ENCODE results near the gene SNX30.

The SNX30 gene

DNA sequence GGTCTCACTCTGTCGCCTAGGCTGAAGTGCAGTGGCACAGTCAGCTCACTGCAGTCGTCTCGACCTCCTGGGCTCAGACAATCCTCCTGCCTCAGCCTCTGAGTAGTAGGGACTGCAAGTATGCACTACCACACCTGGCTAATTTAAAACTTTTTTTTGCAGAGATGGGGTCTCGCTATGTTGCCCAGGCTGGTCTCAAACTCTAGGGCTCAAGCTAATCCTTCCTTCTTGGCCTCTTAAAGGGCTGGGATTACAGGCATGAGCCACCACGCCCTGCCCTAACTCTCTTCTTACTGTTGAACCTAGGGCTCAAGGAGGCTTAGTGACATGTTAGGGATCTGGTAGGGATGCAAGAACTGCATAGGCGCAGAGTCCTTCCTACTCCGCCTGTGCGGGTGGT is 65.3 kb downstream of the SNX30 start:
- TF ChIP-seq CTCF (IDR thresholded peaks at IDR 0.05; ENCODE audit: insufficient read depth, low read depth, low read length, missing control alignments), result no peak
- no peak for DNase-seq (ENCODE audit: low read depth)
- no peak overlapping the region for H3K4me3 ChIP-seq (ENCODE audit: low read depth, low read length)

DNA sequence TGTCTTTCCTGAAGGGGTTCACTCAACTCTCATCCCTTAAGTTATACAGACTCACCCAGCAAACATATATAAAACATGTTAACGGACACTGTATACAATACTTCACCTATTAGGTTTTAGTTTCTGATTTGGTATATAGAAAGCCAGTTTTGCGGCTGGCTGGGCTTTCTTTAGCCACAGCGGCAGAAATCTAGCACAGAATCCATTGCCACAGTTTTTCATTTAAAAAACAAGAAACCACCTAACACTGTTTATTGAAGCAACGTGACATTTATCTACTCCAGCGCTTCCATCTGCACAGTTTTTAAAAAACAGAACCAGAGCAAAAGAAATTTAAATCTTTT is 67.3 kb downstream of the SNX30 start:
- DNase-seq (ENCODE audit: low read depth), result no peak
- TF ChIP-seq CTCF (IDR thresholded peaks at IDR 0.05; ENCODE audit: insufficient read depth, low read depth, low read length, missing control alignments), result no peak
- no peak overlapping the region for H3K4me3 ChIP-seq (ENCODE audit: low read depth, low read length)

GRCh38 chr9:112819635-112820496 is 69.3 kb downstream of the SNX30 start:
- H3K4me3 ChIP-seq (ENCODE audit: low read depth, low read length), result no peak overlapping the region
- peak; percentile 61 for DNase-seq (ENCODE audit: low read depth)
- peak; percentile 69 for TF ChIP-seq CTCF (IDR thresholded peaks at IDR 0.05; ENCODE audit: insufficient read depth, low read depth, low read length, missing control alignments)

GRCh38 chr9:112820881-112821280 is 70.3 kb downstream of the SNX30 start:
- TF ChIP-seq CTCF (IDR thresholded peaks at IDR 0.05; ENCODE audit: insufficient read depth, low read depth, low read length, missing control alignments), result no peak
- no peak for DNase-seq (ENCODE audit: low read depth)
- H3K4me3 ChIP-seq (ENCODE audit: low read depth, low read length), result no peak overlapping the region

DNA sequence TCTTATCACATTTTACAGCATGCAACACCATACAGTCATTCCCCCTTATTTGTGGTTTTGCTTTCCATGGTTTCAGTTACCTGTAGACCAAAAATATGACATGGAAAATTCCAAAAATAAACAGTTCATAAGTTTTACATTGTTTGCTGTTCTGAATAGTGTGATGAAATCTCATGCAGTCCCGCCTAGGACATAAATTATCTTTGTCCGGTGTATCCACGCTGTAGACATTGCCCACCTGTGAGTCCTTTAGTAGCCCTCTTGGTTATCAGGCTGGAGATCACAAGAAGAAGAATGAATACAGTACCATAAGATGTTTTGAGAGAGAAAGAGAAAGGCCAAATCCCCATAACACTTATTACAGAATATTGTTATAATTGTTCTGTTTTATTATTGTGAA is 72.1 kb downstream of the SNX30 start:
- TF ChIP-seq CTCF (IDR thresholded peaks at IDR 0.05; ENCODE audit: insufficient read depth, low read depth, low read length, missing control alignments), result no peak
- H3K4me3 ChIP-seq (ENCODE audit: low read depth, low read length), result no peak overlapping the region
- no peak for DNase-seq (ENCODE audit: low read depth)

GRCh38 chr9:112823257-112823656 is 72.7 kb downstream of the SNX30 start:
- DNase-seq (ENCODE audit: low read depth), result no peak
- H3K4me3 ChIP-seq (ENCODE audit: low read depth, low read length), result no peak overlapping the region

More at GRCh38 chr9:112823257-112823656, 72.7 kb downstream of the SNX30 start:
- no peak for TF ChIP-seq CTCF (IDR thresholded peaks at IDR 0.05; ENCODE audit: insufficient read depth, low read depth, low read length, missing control alignments)

Measured in GM12865 (cell line).